OCI-LY3 (cell line): ENCODE results near the gene RARA.

Experiments used
- CTCF ChIP-seq: fragments of 200-600, 300-600 bp; sonication (generic); IDR thresholded peaks from 2 replicates; pipeline ENCODE4 v1.5.1; 2014; ENCODE audit warnings: antibody characterized with exemption, low read length, low read depth
- EZH2phosphoT487 ChIP-seq: fragments of 200-600 bp; shearing (Covaris generic); IDR thresholded peaks from 2 replicates; pipeline ENCODE4 v1.6.1; 2018; ENCODE audit warnings: antibody characterized with exemption, mixed run types, low read depth

- TF ChIP-seq CTCF (no peak), EZH2phosphoT487 (no peak)
These were observed 40.5 kb downstream of the RARA start for GRCh38 chr17:40349477-40349894.
